Mucosa of descending colon (tissue), 3 donors: ENCODE data around the gene FNDC3A. TPM values are rescaled to one million over a fixed set of nuclear protein-coding genes. Genes with fewer than 3 reads are reported as not detected.

Source experiments
- ATAC-seq: fragments of 200-7000 bp; cut with Tn5 transposase; one replicate; pipeline ENCODE4 v1.9.1; 2020; ENCODE audit warnings: mild to moderate bottlenecking, moderate library complexity
- DNase-seq, 3 donors: peaks; one replicate each; pipeline ENCODE4 v3.0.0-alpha.2; 2020
- H3K36me3 ChIP-seq: fragments of 200-600 bp; one replicate; pipeline ENCODE4 v1.8.0; 2021; ENCODE audit warnings: low read depth, mild to moderate bottlenecking
- H3K4me1 ChIP-seq: fragments of 200-600 bp; one replicate; pipeline ENCODE4 v1.8.0; 2021; ENCODE audit warnings: low read depth, mild to moderate bottlenecking
- H3K4me3 ChIP-seq: fragments of 200-600 bp; one replicate; pipeline ENCODE4 v1.8.0; 2021; ENCODE audit warnings: mild to moderate bottlenecking
- H3K9me3 ChIP-seq: fragments of 200-600 bp; one replicate; pipeline ENCODE4 v1.8.0; 2021; ENCODE audit warnings: mild to moderate bottlenecking
- CTCF ChIP-seq: fragments of 200-600 bp; IDR thresholded peaks from one replicate; pipeline ENCODE4 v1.8.0; 2022; ENCODE audit warnings: antibody characterized with exemption, mild to moderate bottlenecking
- intact Hi-C, 2 donors: fragments of 100-400 bp; cut with DNase I in 1 of 2; cut with micrococcal nuclease in 1 of 2; formaldehyde crosslinking; loops; one replicate each; pipeline versions ENCODE4 v1.11.0 to v1.11.1; 2022; cut with DNase I, micrococcal nuclease
- total RNA-seq, 3 donors: library from RNA; stranded (reverse); fragmentation: NEBNext Ultra II Directional in 2 of 3; extraction: Animal tissue kit (Norgen Biotek cat#: 25700) in 2 of 3; gene quantifications; one replicate each; pipeline versions ENCODE4 v1.2.1 to v1.2.4, GENCODE V29; 2021 to 2023
- donor health status: DM: no; HTN: no; CAD: no; lungs with moderate emphysema.
- donor health status: DM: no; HTN: no; CAD: no.
- donor health status: DM: no; HTN: yes; CAD: no.

FNDC3A gene
- total RNA-seq, 3 donors from 2014 or later: 46.6 to 63.6 (median 47.3) TPM

GRCh38 chr13:49108196-49108595 lies 132.5 kb downstream of the FNDC3A start:
- no peak for TF ChIP-seq CTCF
- Histone ChIP-seq H3K4me3 (no peak overlapping the region), H3K4me1 (peaks cover 25% of the 10 kb centered on the region), H3K9me3 (no peaks in the 10 kb centered on the region), H3K36me3 (no peaks in the 10 kb centered on the region)
- DNase-seq (no peak), ATAC-seq (no peak)
- intact Hi-C loops: no loop called here

- peak; percentile 91 for ATAC-seq
- intact Hi-C loops: no loop called here
- H3K9me3 ChIP-seq: no peaks in the 10 kb centered on the region
- no peak for TF ChIP-seq CTCF
- no peaks in the 10 kb centered on the region for H3K36me3 ChIP-seq
- H3K4me3 ChIP-seq: peak overlapping the region; percentile 26
- peaks cover 26% of the 10 kb centered on the region for H3K4me1 ChIP-seq
- DNase-seq: peak; percentile 79 to 93 (median 80)
Measured at GRCh38 chr13:49110122-49110912, 134.6 kb downstream of the FNDC3A start.

- intact Hi-C loops: no loop called here
- peaks cover 26% of the 10 kb centered on the region for H3K4me1 ChIP-seq
- TF ChIP-seq CTCF: no peak
- peak overlapping the region; percentile 26 for H3K4me3 ChIP-seq
- ATAC-seq: peak; percentile 28
- H3K36me3 ChIP-seq: no peaks in the 10 kb centered on the region
- no peaks in the 10 kb centered on the region for H3K9me3 ChIP-seq
- DNase-seq: no peak
Measured at GRCh38 chr13:49110913-49111170, 135.1 kb downstream of the FNDC3A start.

DNA sequence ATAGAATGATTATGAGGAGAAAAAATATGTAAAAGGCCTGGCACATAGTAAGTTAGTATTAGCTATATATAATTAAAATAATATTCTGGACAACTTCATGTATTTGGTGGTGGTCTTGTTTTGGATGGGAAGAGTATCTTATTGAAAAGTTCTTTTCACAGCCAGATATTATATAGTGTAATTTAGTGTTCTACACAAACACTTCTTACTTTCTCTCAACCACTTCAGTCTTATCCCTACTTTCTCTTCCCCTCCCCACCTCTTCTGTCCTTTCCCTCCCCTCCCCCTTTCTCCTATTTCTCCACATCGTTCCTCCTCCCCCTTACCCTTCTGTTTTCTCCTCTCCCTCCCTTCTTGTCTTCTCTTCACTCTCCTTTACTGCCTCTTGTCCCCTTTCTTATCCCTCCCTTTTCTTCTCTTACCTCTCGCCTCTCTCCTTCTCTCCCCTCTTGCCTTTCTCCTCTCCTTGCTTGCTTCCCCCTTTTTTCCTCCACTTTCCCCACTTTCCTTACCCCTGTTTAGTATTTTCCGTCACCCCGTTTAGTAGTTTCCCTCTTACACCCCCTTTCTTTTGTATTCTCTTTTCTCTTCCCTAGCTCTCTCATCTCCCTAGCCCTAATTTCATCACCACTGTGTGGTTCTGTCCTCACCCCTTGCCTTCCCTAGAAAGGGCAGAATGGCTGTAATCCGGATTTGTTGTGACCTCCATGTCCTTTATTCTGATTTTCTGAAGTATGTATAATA lies 137.2 kb downstream of the FNDC3A start:
- no peak for DNase-seq
- peaks cover 26% of the 10 kb centered on the region for H3K4me1 ChIP-seq
- H3K4me3 ChIP-seq: no peak overlapping the region
- H3K36me3 ChIP-seq: no peaks in the 10 kb centered on the region
- H3K9me3 ChIP-seq: no peaks in the 10 kb centered on the region
- intact Hi-C loops: no loop called here
- TF ChIP-seq CTCF: no peak
- ATAC-seq: no peak

- no peak for ATAC-seq
- no peak for TF ChIP-seq CTCF
- DNase-seq: no peak
- no peak overlapping the region for H3K4me3 ChIP-seq
- intact Hi-C loops: no loop called here
- H3K9me3 ChIP-seq: no peaks in the 10 kb centered on the region
- H3K36me3 ChIP-seq: no peaks in the 10 kb centered on the region
- peaks cover 26% of the 10 kb centered on the region for H3K4me1 ChIP-seq
Measured at GRCh38 chr13:49113526-49114286, 138.0 kb downstream of the FNDC3A start.
